ENCODE data around the gene WDR37. TPM values are rescaled to one million over a fixed set of nuclear protein-coding genes. Genes with fewer than 3 reads are reported as not detected.
A peak's percentile ranks its signal among the peaks of the same experiment; 100 is the strongest.

Gene WDR37
- total and polyA plus RNA-seq, 9 of the 15 experiments (the other 6 are each of a cell fraction or from before 2014, with no cell fraction given) = 2.3 to 11.6 (median 6.7) TPM

- TF ChIP-seq PCBP1 (IDR thresholded peaks at IDR 0.05; ENCODE audit: low read depth, low read length, poor library complexity, severe bottlenecking) (peak; percentile 87), POLR2B (IDR thresholded peaks at IDR 0.05; ENCODE audit: low read depth, partially characterized antibody) (peak; percentile 82), PBX2 (CRISPR knock-in tag; IDR thresholded peaks at IDR 0.05; ENCODE audit: low read depth) (no peak), PBX2 (tag; conservative IDR thresholded peaks at IDR 0.05; ENCODE audit: low read depth) (no peak), CREB5 (CRISPR knock-in tag; IDR thresholded peaks at IDR 0.05) (no peak), TGIF2 (CRISPR knock-in tag; IDR thresholded peaks at IDR 0.05) (0 out of 2 replicates have a peak, but pooled peaks have one; percentile 8), CREBBP (IDR thresholded peaks at IDR 0.05; ENCODE audit: low read depth, low read length) (no peak), TARDBP (IDR thresholded peaks at IDR 0.05) (0 out of 2 replicates have a peak, but pooled peaks have one; percentile 48), NONO (IDR thresholded peaks at IDR 0.05; ENCODE audit: low read depth in 2 of 2, low read length in 1 of 2) (peak in 1 of 2 experiments; percentile 94; a peak in 2 of 4 replicates), ESRRB (CRISPR knock-in tag; IDR thresholded peaks at IDR 0.05; ENCODE audit: borderline replicate concordance) (no peak), ZBTB40 (IDR thresholded peaks at IDR 0.05) (peak; percentile 88), ZBTB40 (CRISPR knock-in tag; IDR thresholded peaks at IDR 0.05) (no peak), NFATC3 (IDR thresholded peaks at IDR 0.05) (0 out of 2 replicates have a peak, but pooled peaks have one; percentile 86), BRD4 (IDR thresholded peaks at IDR 0.05) (peak; percentile 45; the same call in 1 of the 2 replicates), ZNF263 (CRISPR knock-in tag; IDR thresholded peaks at IDR 0.05; ENCODE audit: borderline replicate concordance) (no peak)
These were observed 7.3 kb upstream of the WDR37 start, which contains the start of gene IDI1 (continued) for GRCh38 chr10:1048732-1049424.

Data from K562 (cell line).